H1 (cell line): ENCODE measurements around the gene DIP2B. TPM values are rescaled to one million over a fixed set of nuclear protein-coding genes. Genes with fewer than 3 reads are reported as not detected.

Experiments
- CTCF ChIA-PET: fragments of 300-600 bp; sonication (Branson Sonifier 250); formaldehyde crosslinking; loops from one replicate; lab custom pipeline; 2021; ENCODE audit not compliant: partially characterized antibody; lab: Charles Lee
- POLR2A ChIA-PET: fragments of 300-600 bp; sonication (Branson Sonifier 250); formaldehyde crosslinking; loops from one replicate; lab custom pipeline; 2021; ENCODE audit warnings: inconsistent platforms; ENCODE audit not compliant: partially characterized antibody; lab: Charles Lee
- DNase-seq, 2 experiments: peaks; one replicate each; pipeline versions ENCODE4 v3.0.0 to v3.0.0-alpha.2; 2010 to 2022; ENCODE audit warnings: low spot score in 2 of 2, low read depth in 1 of 2, mixed read lengths in 1 of 2
- FAIRE-seq: peaks from 2 replicates; lab custom pipeline; 2011; peaks lifted over from hg19 to GRCh38; lab: Jason Lieb, UNC
- H2AFZ ChIP-seq: 2 replicates; pipeline ENCODE4 v1.8.1; 2012; ENCODE audit warnings: low read length, inconsistent platforms
- H2AK5ac ChIP-seq: 2 replicates; pipeline ENCODE4 v1.6.1; 2013; ENCODE audit warnings: low read depth, low read length
- H2BK120ac ChIP-seq: replicated peaks from 2 replicates; pipeline ENCODE3; 2013; ENCODE audit warnings: low read depth, low read length, inconsistent platforms
- H2BK12ac ChIP-seq: 2 replicates; pipeline ENCODE4 v1.6.1; 2013; ENCODE audit warnings: low read depth, low read length
- H2BK15ac ChIP-seq: 2 replicates; pipeline ENCODE4 v1.6.1; 2013; ENCODE audit warnings: low read length
- H2BK20ac ChIP-seq: 2 replicates; pipeline ENCODE4 v1.6.1; 2013; ENCODE audit warnings: low read length
- H2BK5ac ChIP-seq: 2 replicates; pipeline ENCODE4 v1.6.1; 2013; ENCODE audit warnings: low read depth, low read length
- H3K14ac ChIP-seq: 2 replicates; pipeline ENCODE4 v1.6.1; 2013; ENCODE audit warnings: inconsistent platforms; ENCODE audit not compliant: insufficient read length
- H3K18ac ChIP-seq: 2 replicates; pipeline ENCODE4 v1.6.1; 2013; ENCODE audit warnings: low read length; ENCODE audit errors: extremely low read depth
- H3K23ac ChIP-seq: 2 replicates; pipeline ENCODE4 v1.6.1; 2013; ENCODE audit warnings: inconsistent platforms; ENCODE audit not compliant: insufficient read length
- H3K23me2 ChIP-seq: 2 replicates; pipeline ENCODE4 v1.6.1; 2013; ENCODE audit warnings: low read depth, low read length
- H3K27ac ChIP-seq: 2 replicates; pipeline ENCODE4 v1.6.1; 2011; ENCODE audit warnings: low read depth, low read length, inconsistent platforms
- H3K27me3 ChIP-seq, 4 experiments: replicated peaks in 1 of 4; 1 replicate in 1 of 4; 2 replicates in 3 of 4; pipeline versions ENCODE4 v1.6.1 to v1.8.1; 2011 to 2013; ENCODE audit warnings: low read length in 3 of 4, mild to moderate bottlenecking in 3 of 4, inconsistent platforms in 2 of 4, mixed read lengths in 2 of 4, moderate library complexity in 1 of 4; ENCODE audit not compliant: control insufficient read depth in 3 of 4, insufficient read depth in 3 of 4; ENCODE audit errors: extremely low read depth in 1 of 4
- H3K36me3 ChIP-seq, 4 experiments: 2 replicates each; pipeline versions ENCODE4 v1.6.1 to v1.8.1; 2011 to 2013; ENCODE audit warnings: mild to moderate bottlenecking in 4 of 4, low read length in 3 of 4, moderate library complexity in 2 of 4, control low read depth in 1 of 4, inconsistent platforms in 1 of 4; ENCODE audit not compliant: insufficient read depth in 4 of 4, control insufficient read depth in 2 of 4
- H3K4ac ChIP-seq: replicated peaks from 2 replicates; pipeline ENCODE3; 2013; ENCODE audit warnings: low read length, low read depth, mixed read lengths, inconsistent platforms; ENCODE audit not compliant: insufficient read length
- H3K4me1 ChIP-seq, 4 experiments: replicated peaks in 1 of 4; 1 replicate in 1 of 4; 2 replicates in 3 of 4; pipeline versions ENCODE4 v1.6.1 to v1.8.1; 2011 to 2013; ENCODE audit warnings: low read length in 3 of 4, inconsistent platforms in 2 of 4, mixed read lengths in 1 of 4; ENCODE audit not compliant: insufficient read depth in 4 of 4, control insufficient read depth in 3 of 4
- H3K4me2 ChIP-seq, 2 experiments: 2 replicates each; pipeline versions ENCODE4 v1.6.1 to v1.8.1; 2011 to 2013; ENCODE audit warnings: low read depth in 2 of 2, low read length in 2 of 2, control low read depth in 1 of 2, inconsistent platforms in 1 of 2, mild to moderate bottlenecking in 1 of 2; ENCODE audit not compliant: insufficient read depth in 1 of 2
- H3K4me3 ChIP-seq, 4 experiments: fragments of 200-600, 300-600 bp in 1 of 4; sonication (generic), shearing (Covaris generic), sonication (Bioruptor Twin) in 1 of 4; 2 replicates each; pipeline versions ENCODE4 v1.5.1 to v1.8.1; 2011 to 2016; ENCODE audit warnings: low read length in 4 of 4, low read depth in 3 of 4, control low read depth in 2 of 4, inconsistent platforms in 2 of 4, mild to moderate bottlenecking in 2 of 4, mixed read lengths in 1 of 4, moderate library complexity in 1 of 4; ENCODE audit not compliant: insufficient read depth in 2 of 4; ENCODE audit errors: extremely low read depth in 1 of 4
- H3K56ac ChIP-seq: replicated peaks from 2 replicates; pipeline ENCODE3; 2013; ENCODE audit warnings: low read depth, mild to moderate bottlenecking, mixed read lengths, low read length, inconsistent platforms; ENCODE audit not compliant: insufficient read length
- H3K79me1 ChIP-seq: 2 replicates; pipeline ENCODE4 v1.6.1; 2013; ENCODE audit warnings: low read depth, low read length, control low read depth
- H3K79me2 ChIP-seq, 2 experiments: 2 replicates each; pipeline versions ENCODE4 v1.6.1 to v1.8.1; 2012 to 2013; ENCODE audit warnings: low read length in 2 of 2, mild to moderate bottlenecking in 2 of 2, inconsistent platforms in 1 of 2; ENCODE audit not compliant: insufficient read depth in 2 of 2, control insufficient read depth in 1 of 2
- H3K9ac ChIP-seq, 4 experiments: replicated peaks in 1 of 4; 1 replicate in 1 of 4; 2 replicates in 3 of 4; pipeline versions ENCODE4 v1.6.1 to v1.8.1; 2011 to 2013; ENCODE audit warnings: low read depth in 3 of 4, low read length in 3 of 4, control low read depth in 2 of 4, mild to moderate bottlenecking in 2 of 4, moderate library complexity in 2 of 4, inconsistent platforms in 1 of 4; ENCODE audit errors: extremely low read depth in 1 of 4
- H3K9me3 ChIP-seq, 2 experiments: 2 replicates each; pipeline versions ENCODE4 v1.6.1 to v1.8.1; 2012 to 2013; ENCODE audit warnings: mild to moderate bottlenecking in 2 of 2, moderate library complexity in 2 of 2, control low read depth in 1 of 2, inconsistent platforms in 1 of 2, low read depth in 1 of 2, low read length in 1 of 2, mixed read lengths in 1 of 2; ENCODE audit not compliant: insufficient read depth in 2 of 2
- H4K20me1 ChIP-seq, 2 experiments: replicated peaks in 1 of 2; 2 replicates each; pipeline versions ENCODE3 to v1.8.1; 2011 to 2013; ENCODE audit warnings: inconsistent platforms in 2 of 2, low read length in 2 of 2, mild to moderate bottlenecking in 1 of 2; ENCODE audit not compliant: insufficient read depth in 2 of 2, control insufficient read depth in 1 of 2
- H4K5ac ChIP-seq: 2 replicates; pipeline ENCODE4 v1.6.1; 2013; ENCODE audit warnings: low read length, low read depth, mixed read lengths, inconsistent platforms; ENCODE audit not compliant: insufficient read length
- H4K8ac ChIP-seq: 2 replicates; pipeline ENCODE4 v1.8.0; 2013; ENCODE audit warnings: mild to moderate bottlenecking, moderate library complexity, low read length, inconsistent platforms; ENCODE audit not compliant: insufficient read depth; ENCODE audit errors: extremely low read depth
- H4K91ac ChIP-seq: replicated peaks from 2 replicates; pipeline ENCODE3; 2013; ENCODE audit warnings: low read length, mixed read lengths, inconsistent platforms; ENCODE audit not compliant: insufficient read length
- BRCA1 ChIP-seq: IDR thresholded peaks from 2 replicates; pipeline ENCODE4 v1.6.1; 2012; ENCODE audit warnings: low read depth, low read length, improper control_type of control experiment
- EGR1 ChIP-seq: IDR thresholded peaks from 2 replicates; pipeline ENCODE4 v1.6.1; 2011; ENCODE audit warnings: low read depth, low read length, borderline replicate concordance
- GABPA ChIP-seq: IDR thresholded peaks from 2 replicates; pipeline ENCODE4 v1.6.1; 2011; ENCODE audit warnings: mild to moderate bottlenecking, low read length, moderate library complexity, borderline replicate concordance; ENCODE audit not compliant: insufficient read depth
- HDAC6 ChIP-seq: IDR thresholded peaks from one replicate; pipeline ENCODE4 v1.7.1; 2012; ENCODE audit warnings: low read depth, mild to moderate bottlenecking, inconsistent platforms, low read length, moderate library complexity
- KDM5A ChIP-seq: fragments of 200-600 bp; IDR thresholded peaks from 2 replicates; pipeline ENCODE4 v1.7.1; 2012; ENCODE audit warnings: mild to moderate bottlenecking, low read length, inconsistent platforms, mixed read lengths
- NANOG ChIP-seq: IDR thresholded peaks from 2 replicates; pipeline ENCODE4 v1.6.1; 2011; ENCODE audit warnings: low read length, low read depth, mild to moderate bottlenecking, inconsistent platforms; ENCODE audit not compliant: insufficient read depth, poor library complexity, severe bottlenecking
- RAD21 ChIP-seq, 2 experiments: IDR thresholded peaks in 1 of 2; conservative IDR thresholded peaks in 1 of 2; 2 replicates each; pipeline ENCODE4 v1.6.1; 2011; ENCODE audit warnings: low read depth in 2 of 2, low read length in 2 of 2, improper control_type of control experiment in 1 of 2, inconsistent platforms in 1 of 2, mild to moderate bottlenecking in 1 of 2, moderate library complexity in 1 of 2
- RBBP5 ChIP-seq: IDR thresholded peaks from 2 replicates; pipeline ENCODE4 v1.7.1; 2012; ENCODE audit warnings: low read depth, mild to moderate bottlenecking, inconsistent platforms, low read length, moderate library complexity, borderline replicate concordance
- SIRT6 ChIP-seq: IDR thresholded peaks from one replicate; pipeline ENCODE4 v1.7.1; 2012; ENCODE audit warnings: low read length, inconsistent platforms
- SUZ12 ChIP-seq: fragments of 200-600 bp; sonication (generic); IDR thresholded peaks from 2 replicates; pipeline ENCODE4 v1.6.1; 2012; ENCODE audit warnings: mild to moderate bottlenecking, inconsistent platforms, low read length, moderate library complexity, mixed read lengths
- TEAD4 ChIP-seq: IDR thresholded peaks from 2 replicates; pipeline ENCODE4 v1.6.1; 2012; ENCODE audit warnings: low read depth, low read length, inconsistent platforms, mixed read lengths
- YY1 ChIP-seq: IDR thresholded peaks from 2 replicates; pipeline ENCODE4 v1.6.1; 2011; ENCODE audit warnings: low read depth, mild to moderate bottlenecking, low read length
- polyA plus RNA-seq, 7 experiments: library from polyadenylated mRNA; depleted of rRNA in 3 of 7; stranded (reverse) in 5 of 7; unstranded in 2 of 7; fragments of >200 nt in 5 of 7; fragments of 200-250 nt in 2 of 7; gene quantifications; 1 replicate in 5 of 7; 2 replicates in 1 of 7; 4 replicates in 1 of 7; pipeline versions ENCODE4 v1.2.1 to v1.2.3, GENCODE V29; 2011 to 2013; ENCODE audit warnings: missing spikeins in 2 of 7, mixed read lengths in 2 of 7
- total RNA-seq: library from RNA; stranded (reverse); fragmentation: NEBNext Ultra II Directional; extraction: Animal tissue kit (Norgen Biotek cat#: 25700); gene quantifications from 2 replicates; pipeline ENCODE4 v1.2.1, GENCODE V29; 2021
- TF ChIP-seq, protein P1 (sequence below): IDR thresholded peaks from 2 replicates; pipeline ENCODE4 v1.6.1; 2012; ENCODE audit warnings: inconsistent platforms

The DIP2B gene
- total and polyA plus RNA-seq, 2 of the 8 experiments (the other 6 are each of a cell fraction or from before 2014, with no cell fraction given) = 11.1 to 29.6 TPM

DNA sequence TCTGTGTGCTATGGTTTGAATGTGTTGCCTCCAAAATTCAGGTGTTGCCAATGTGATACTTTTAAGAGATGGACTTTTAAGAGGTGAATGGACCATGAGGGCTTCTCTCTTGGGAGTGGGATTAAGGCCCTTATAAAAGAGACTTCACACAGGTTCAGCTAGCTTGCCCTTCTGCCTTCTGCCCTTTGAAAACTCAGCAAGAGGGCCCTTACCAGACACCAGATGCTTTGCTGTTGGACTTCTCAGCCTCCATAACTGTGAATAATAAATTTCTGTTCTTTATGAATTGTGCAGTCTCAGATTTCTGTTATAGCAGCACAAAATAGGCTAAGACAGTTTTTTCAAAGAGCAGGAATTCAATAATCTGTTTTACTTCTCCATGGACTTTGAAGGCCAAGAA, 86.1 kb downstream of the DIP2B start:
- H3K14ac ChIP-seq = no peak overlapping the region
- no peaks in the 10 kb centered on the region for H3K23me2 ChIP-seq
- no peak overlapping the region for H4K8ac ChIP-seq
- H3K9ac ChIP-seq = no peak overlapping the region
- DNase-seq (no peak), FAIRE-seq (no peak)
- H2BK12ac ChIP-seq = no peak overlapping the region
- H3K23ac ChIP-seq = no peak overlapping the region
- H3K4me1 ChIP-seq = no peaks in the 10 kb centered on the region
- no peak overlapping the region for H3K4me3 ChIP-seq
- no peak overlapping the region for H2BK120ac ChIP-seq
- no peak overlapping the region for H2BK15ac ChIP-seq
- H2BK20ac ChIP-seq = no peak overlapping the region
- no peak overlapping the region for H2AFZ ChIP-seq
- no peak overlapping the region for H2BK5ac ChIP-seq
- H3K9me3 ChIP-seq = no peaks in the 10 kb centered on the region; a peak in 1 of 4 replicates
- POLR2A ChIA-PET = interaction anchor here (1.0 kb wide), 1 partner anchor 19 kb away, joined by 3 read pairs; no protein-coding TSS in a partner anchor
- H2AK5ac ChIP-seq = no peak overlapping the region
- H4K91ac ChIP-seq = no peak overlapping the region
- H3K27ac ChIP-seq = no peak overlapping the region
- H3K27me3 ChIP-seq = no peaks in the 10 kb centered on the region
- H4K20me1 ChIP-seq = peaks cover 0 to 1% of the 10 kb centered on the region in 2 experiments
- H3K4me2 ChIP-seq = no peak overlapping the region
- H3K56ac ChIP-seq = no peak overlapping the region
- H3K36me3 ChIP-seq = no peaks in the 10 kb centered on the region
- peaks cover 2% of the 10 kb centered on the region; the same call in 1 of the 2 replicates for H3K79me1 ChIP-seq
- H3K4ac ChIP-seq = no peak overlapping the region
- CTCF ChIA-PET = interaction anchor here (1.1 kb wide), 1 partner anchor 30 kb away, joined by 3 read pairs; no protein-coding TSS in a partner anchor
- H4K5ac ChIP-seq = no peak overlapping the region
- H3K18ac ChIP-seq = no peak overlapping the region
- H3K79me2 ChIP-seq = peaks cover 0 to 37% of the 10 kb centered on the region in 2 experiments; a peak in 2 of 4 replicates
- TF ChIP-seq TEAD4 = no peak
- TF ChIP-seq NANOG = no peak
- no peak for TF ChIP-seq KDM5A
- no peak for TF ChIP-seq YY1
- no peak for TF ChIP-seq RAD21 (IDR thresholded peaks at IDR 0.05 in 1 of 2, conservative IDR thresholded peaks at IDR 0.05 in 1 of 2; ENCODE audit: low read depth in 2 of 2, low read length in 2 of 2)
- TF ChIP-seq GABPA = no peak
- no peak for TF ChIP-seq HDAC6
- no peak for TF ChIP-seq SUZ12
- no peak for TF ChIP-seq EGR1
- TF ChIP-seq SIRT6 = no peak
- TF ChIP-seq, protein P1, sequence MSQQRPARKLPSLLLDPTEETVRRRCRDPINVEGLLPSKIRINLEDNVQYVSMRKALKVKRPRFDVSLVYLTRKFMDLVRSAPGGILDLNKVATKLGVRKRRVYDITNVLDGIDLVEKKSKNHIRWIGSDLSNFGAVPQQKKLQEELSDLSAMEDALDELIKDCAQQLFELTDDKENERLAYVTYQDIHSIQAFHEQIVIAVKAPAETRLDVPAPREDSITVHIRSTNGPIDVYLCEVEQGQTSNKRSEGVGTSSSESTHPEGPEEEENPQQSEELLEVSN = no peak
- TF ChIP-seq BRCA1 = no peak
- no peak for TF ChIP-seq RBBP5
